Measurements from ENCODE around the gene PDE2A. TPM values are rescaled to one million over a fixed set of nuclear protein-coding genes. Genes with fewer than 3 reads are reported as not detected.

PDE2A gene
- total and polyA plus RNA-seq, 2 donors (not counting 3 experiments of a cell fraction or from before 2014, with no cell fraction given) = 14.8 to 16.8 TPM

- Histone ChIP-seq H3K36me3 (ENCODE audit: control insufficient read depth in 2 of 2, extremely low read depth in 1 of 2, insufficient read depth in 2 of 2, low read length in 2 of 2) (peaks cover 0 to 2% of the 10 kb centered on the region in 2 experiments), H3K4me1 (ENCODE audit: control insufficient read depth, extremely low read depth, insufficient read depth, low read length) (peaks cover 25% of the 10 kb centered on the region), H3K4me2 (ENCODE audit: insufficient read depth, low read length) (no peak overlapping the region), H3K9me1 (replicated peaks; ENCODE audit: control insufficient read depth, extremely low read depth, insufficient read depth, low read length) (no peaks in the 10 kb centered on the region), H3K9ac (replicated peaks; ENCODE audit: extremely low read depth, insufficient read depth, low read length) (no peak overlapping the region), H3K27ac (ENCODE audit: insufficient read depth, low read depth, low read length) (no peak overlapping the region), H2AFZ (ENCODE audit: low read depth, low read length) (no peak overlapping the region), H3K4me3 (replicated peaks in 1 of 3; ENCODE audit: insufficient read depth in 1 of 3, low read depth in 1 of 3, low read length in 3 of 3) (no peak overlapping the region), H3K9me3 (replicated peaks; ENCODE audit: control insufficient read depth, insufficient read depth, low read length) (no peaks in the 10 kb centered on the region), H3K79me2 (ENCODE audit: control insufficient read depth, insufficient read depth, low read length) (peaks cover 41% of the 10 kb centered on the region), H3K27me3 (ENCODE audit: control insufficient read depth in 2 of 2, insufficient read depth in 2 of 2, low read length in 2 of 2) (no peaks in the 10 kb centered on the region), H4K20me1 (replicated peaks; ENCODE audit: control insufficient read depth, extremely low read depth, insufficient read depth, low read length) (no peaks in the 10 kb centered on the region)
- no peak for TF ChIP-seq FOS (IDR thresholded peaks at IDR 0.05; ENCODE audit: borderline replicate concordance, insufficient read depth, low read length)
- TF ChIP-seq GATA2 (IDR thresholded peaks at IDR 0.05; ENCODE audit: insufficient read depth, insufficient read length, low read depth, low read length) = no peak
- TF ChIP-seq MYC (IDR thresholded peaks at IDR 0.05; ENCODE audit: low read depth, low read length) = no peak
- no peak for TF ChIP-seq MAX (IDR thresholded peaks at IDR 0.05; ENCODE audit: insufficient read depth, insufficient read length)
- TF ChIP-seq EZH2 (IDR thresholded peaks at IDR 0.05; ENCODE audit: borderline replicate concordance, low read depth, low read length, severe bottlenecking) = no peak
- TF ChIP-seq POLR2AphosphoS5 (IDR thresholded peaks at IDR 0.05; ENCODE audit: insufficient read depth, low read depth, low read length) = no peak
- TF ChIP-seq CTCF (IDR thresholded peaks at IDR 0.05; ENCODE audit: extremely low read depth in 1 of 2, insufficient read depth in 1 of 2, low read depth in 1 of 2, low read length in 2 of 2) = no peak
- no peak for TF ChIP-seq POLR2A (IDR thresholded peaks at IDR 0.05; ENCODE audit: low read depth, low read length)
- TF ChIP-seq JUN (IDR thresholded peaks at IDR 0.05; ENCODE audit: borderline replicate concordance, insufficient read depth, insufficient read length, low read depth) = no peak
- FAIRE-seq (no peak), DNase-seq (ENCODE audit: low read depth, low spot score) (no peak)
- ChIA-PET POLR2A (no interaction called here), CTCF (interaction anchor here (0.6 to 1.8 kb wide), 3 partner anchors 34 to 572 kb away, joined by 3 to 6 read pairs (median 4); partner anchors contain the start of gene STARD10)
- dilution Hi-C loops (cut with MboI; ENCODE audit: extremely low pct_ligation_motif_present, low sequenced_read_pairs) = no loop called here
- BruUV-seq (replicated peaks) = no TSS peak
- intact Hi-C loops (cut with micrococcal nuclease) = no loop called here
Measured at GRCh38 chr11:72718101-72718501, 43.9 kb upstream of the PDE2A start.

All from endothelial cell of umbilical vein (primary cell).